GM12865 (cell line): ENCODE results near the gene PLEKHA7.
"Not testable (repeated sequence)": the region's sequence is repeated elsewhere in the genome, so short reads cannot be mapped to it uniquely, and the experiment has no call there.

Experiments
- DNase-seq: peaks from one replicate; pipeline ENCODE4 v3.0.0; 2010; ENCODE audit warnings: low read depth
- H3K4me3 ChIP-seq: 2 replicates; pipeline ENCODE4 v1.5.1; 2011; ENCODE audit warnings: mild to moderate bottlenecking, low read depth, low read length, control low read depth
- CTCF ChIP-seq: IDR thresholded peaks from 2 replicates; pipeline ENCODE4 v1.5.1; 2011; ENCODE audit warnings: low read length, control low read depth, low read depth, inconsistent platforms; ENCODE audit not compliant: insufficient read depth; ENCODE audit errors: missing control alignments

PLEKHA7 gene

GRCh38 chr11:16911186-16911585 is 103.0 kb downstream of the PLEKHA7 start:
- no peak for TF ChIP-seq CTCF

GRCh38 chr11:16909359-16910035 is 104.7 kb downstream of the PLEKHA7 start:
- DNase-seq, result peak; percentile 71
- no peak for TF ChIP-seq CTCF
- no peak overlapping the region for H3K4me3 ChIP-seq

More at GRCh38 chr11:16911186-16911585, 103.0 kb downstream of the PLEKHA7 start:
- no peak overlapping the region for H3K4me3 ChIP-seq
- no peak for DNase-seq

DNA sequence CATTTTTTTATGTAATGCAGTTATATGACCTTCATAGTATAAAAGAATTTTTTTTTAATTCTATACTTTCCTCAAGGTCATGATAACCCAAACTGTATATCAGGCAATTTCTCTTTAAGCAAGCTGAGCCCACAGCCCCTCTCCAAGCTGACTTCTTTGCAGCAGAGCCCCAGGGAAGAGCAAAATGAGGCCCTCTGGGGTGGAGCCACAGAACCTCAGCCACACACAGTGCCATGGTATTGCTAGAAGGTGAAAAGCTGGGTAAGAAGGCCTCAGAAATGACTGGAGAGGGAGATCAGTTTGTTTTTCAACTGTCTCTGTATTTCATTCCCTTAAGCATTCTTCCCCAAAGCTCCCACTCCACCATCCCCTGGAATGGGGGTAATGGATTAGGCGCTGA is 108.8 kb downstream of the PLEKHA7 start:
- no peak for TF ChIP-seq CTCF
- DNase-seq, result no peak
- no peak overlapping the region for H3K4me3 ChIP-seq

DNA sequence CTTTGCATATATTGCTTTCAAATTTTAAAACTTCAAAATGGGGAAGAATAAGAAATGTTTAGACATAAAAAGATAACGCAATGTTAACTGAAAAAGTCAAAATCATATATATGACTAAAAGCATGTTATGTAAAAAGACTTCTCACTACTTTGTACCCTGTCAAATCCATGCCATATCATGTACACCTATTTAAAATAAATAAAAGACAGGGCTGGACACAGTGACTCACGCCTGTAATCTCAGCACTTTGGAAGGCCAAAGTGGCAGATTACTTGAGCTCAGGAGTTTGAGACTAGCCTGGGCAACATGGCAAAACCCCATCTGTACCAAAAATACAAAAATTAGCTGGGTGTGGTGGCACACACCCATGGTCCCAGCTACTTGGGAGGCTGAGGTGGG is 109.5 kb downstream of the PLEKHA7 start:
- DNase-seq, H3K4me3 ChIP-seq: not testable (repeated sequence)

DNA sequence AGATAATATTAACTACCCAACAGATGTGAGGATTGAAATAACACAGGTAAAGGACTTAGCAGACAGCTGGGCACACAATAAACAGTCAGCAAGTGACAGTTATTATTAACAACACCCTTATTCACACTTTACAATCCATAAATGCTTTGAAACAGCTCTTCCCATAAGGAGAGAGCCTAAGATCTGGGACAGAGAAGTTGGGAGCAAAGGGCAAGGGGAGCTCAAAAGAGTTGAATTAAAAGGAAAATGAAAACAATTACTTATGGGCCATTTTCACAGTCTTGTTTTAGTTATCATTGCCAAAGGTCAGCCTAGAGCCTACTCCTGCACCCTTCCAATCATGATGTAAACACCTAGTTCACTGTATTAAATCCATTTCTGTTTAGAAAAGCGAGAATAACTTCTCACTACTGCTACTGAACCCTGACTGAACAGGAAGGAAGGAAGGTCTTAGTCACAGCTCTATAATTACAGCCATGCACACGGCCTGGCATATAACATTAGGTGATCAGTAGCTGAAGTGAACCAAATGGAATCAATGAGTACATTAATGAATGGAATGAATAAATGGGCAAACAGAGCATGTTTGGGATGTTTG is 111.3 kb downstream of the PLEKHA7 start:
- DNase-seq, result peak; percentile 76
- no peak for TF ChIP-seq CTCF
- H3K4me3 ChIP-seq, result no peak overlapping the region; the same call in 1 of the 2 replicates

GRCh38 chr11:16902182-16902581 is 112.0 kb downstream of the PLEKHA7 start:
- peak; percentile 88 for DNase-seq

GRCh38 chr11:16900491-16900890 is 113.7 kb downstream of the PLEKHA7 start:
- TF ChIP-seq CTCF, result no peak
- no peak for DNase-seq
- no peak overlapping the region for H3K4me3 ChIP-seq

More at GRCh38 chr11:16902182-16902581, 112.0 kb downstream of the PLEKHA7 start:
- TF ChIP-seq CTCF, result no peak
- no peak overlapping the region for H3K4me3 ChIP-seq
